A673 (cell line): ENCODE measurements around the gene DCTN5. TPM values are rescaled to one million over a fixed set of nuclear protein-coding genes. Genes with fewer than 3 reads are reported as not detected.

Source experiments
- BruUV-seq: library from RNA; stranded (reverse); fragments of 400-500 nt; replicated peaks from 2 replicates; lab custom pipeline; 2021; lab: Mats Ljungman, UMichigan
- CTCF ChIA-PET: fragments of 300-600 bp; sonication (Branson Sonifier 250); formaldehyde crosslinking; loops from one replicate; lab custom pipeline; 2022; ENCODE audit warnings: antibody characterized with exemption; lab: Charles Lee
- POLR2A ChIA-PET: fragments of 300-600 bp; sonication (Branson Sonifier 250); formaldehyde crosslinking; loops from one replicate; lab custom pipeline; 2022; ENCODE audit warnings: antibody characterized with exemption; ENCODE audit not compliant: low non-redundant PET; lab: Charles Lee
- DNase-seq: peaks from one replicate; pipeline ENCODE4 v3.0.0-alpha.2; 2015; ENCODE audit warnings: low spot score
- H3K27ac ChIP-seq: fragments of 200-600 bp; sonication (generic); 2 replicates; pipeline ENCODE4 v1.5.1; 2016; ENCODE audit warnings: mixed run types, low read depth, mild to moderate bottlenecking, mixed read lengths, antibody characterized with exemption, low read length; ENCODE audit not compliant: poor library complexity, severe bottlenecking
- H3K27me3 ChIP-seq: fragments of 200-600 bp; sonication (generic); replicated peaks from 2 replicates; pipeline ENCODE4 v1.6.1; 2017; ENCODE audit warnings: mixed run types, low read depth, mild to moderate bottlenecking, mixed read lengths, antibody characterized with exemption, low read length; ENCODE audit not compliant: insufficient read depth, poor library complexity
- H3K36me3 ChIP-seq: fragments of 200-600 bp; sonication (generic); 2 replicates; pipeline ENCODE4 v1.6.1; 2016; ENCODE audit warnings: mixed run types, mild to moderate bottlenecking, mixed read lengths, antibody characterized with exemption, low read length; ENCODE audit not compliant: insufficient read depth, poor library complexity, severe bottlenecking
- H3K4me1 ChIP-seq: fragments of 200-600 bp; sonication (generic); 2 replicates; pipeline ENCODE4 v1.6.1; 2017; ENCODE audit warnings: mixed run types, mild to moderate bottlenecking, mixed read lengths, antibody characterized with exemption, low read length; ENCODE audit not compliant: insufficient read depth, poor library complexity, severe bottlenecking
- H3K4me3 ChIP-seq: fragments of 200-600 bp; sonication (generic); 2 replicates; pipeline ENCODE4 v1.5.1; 2016; ENCODE audit warnings: low read depth, mixed run types, mild to moderate bottlenecking, mixed read lengths, low read length; ENCODE audit not compliant: poor library complexity, severe bottlenecking
- H3K9me3 ChIP-seq: fragments of 200-600 bp; sonication (generic); 2 replicates; pipeline ENCODE4 v1.6.1; 2016; ENCODE audit warnings: mixed run types, low read depth, mild to moderate bottlenecking, mixed read lengths, antibody characterized with exemption, low read length; ENCODE audit not compliant: poor library complexity, severe bottlenecking
- EZH2 ChIP-seq: fragments of 200-600 bp; sonication (generic); IDR thresholded peaks from 2 replicates; pipeline ENCODE4 v1.6.1; 2017; ENCODE audit warnings: borderline replicate concordance, low read depth, mild to moderate bottlenecking, mixed read lengths, antibody characterized with exemption, low read length; ENCODE audit not compliant: poor library complexity, severe bottlenecking
- intact Hi-C: fragments of 100-400 bp; cut with micrococcal nuclease; formaldehyde crosslinking; loops from one replicate; pipeline ENCODE4 v1.10.0; 2022; ENCODE audit not compliant: unreplicated experiment
- total RNA-seq: library from RNA; stranded (reverse); gene quantifications from 2 replicates; pipeline ENCODE4 v1.2.3, GENCODE V29; 2021
- TF ChIP-seq, protein P1 (sequence below): fragments of 300-800, 200-600 bp; sonication (generic); conservative IDR thresholded peaks from 2 replicates; pipeline ENCODE4 v1.5.1; 2017; ENCODE audit warnings: low read depth, mild to moderate bottlenecking, antibody characterized with exemption, low read length, moderate library complexity, mixed read lengths

DCTN5 gene
- total RNA-seq, 1 experiment from 2014 or later = 95.1 TPM

DNA sequence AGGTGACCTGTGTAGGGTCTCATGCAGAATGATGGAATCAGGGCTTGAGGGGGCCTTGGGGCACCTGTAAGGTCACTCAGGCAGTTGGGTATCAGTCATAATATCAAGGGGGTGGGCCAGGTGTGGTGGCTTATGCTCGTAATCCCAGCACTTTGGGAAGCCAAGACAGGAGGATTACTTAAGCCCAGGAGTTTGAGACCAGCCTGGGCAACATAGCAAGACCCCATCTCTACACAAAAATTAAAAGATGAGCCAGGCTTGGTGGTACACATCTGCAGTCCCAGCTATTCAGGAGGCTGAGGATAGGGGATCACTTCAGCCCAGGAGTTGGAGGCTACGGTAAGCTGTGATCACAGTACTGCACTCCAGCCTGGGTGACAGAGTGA is 64.2 kb downstream of the DCTN5 start:
- no TSS peak for BruUV-seq
- Histone ChIP-seq H3K27ac (no peak overlapping the region), H3K4me1 (no peaks in the 10 kb centered on the region), H3K27me3 (no peaks in the 10 kb centered on the region), H3K4me3 (no peak overlapping the region), H3K36me3 (no peaks in the 10 kb centered on the region), H3K9me3 (peaks cover 4% of the 10 kb centered on the region)
- intact Hi-C loops = no loop called here
- TF ChIP-seq, protein P1, sequence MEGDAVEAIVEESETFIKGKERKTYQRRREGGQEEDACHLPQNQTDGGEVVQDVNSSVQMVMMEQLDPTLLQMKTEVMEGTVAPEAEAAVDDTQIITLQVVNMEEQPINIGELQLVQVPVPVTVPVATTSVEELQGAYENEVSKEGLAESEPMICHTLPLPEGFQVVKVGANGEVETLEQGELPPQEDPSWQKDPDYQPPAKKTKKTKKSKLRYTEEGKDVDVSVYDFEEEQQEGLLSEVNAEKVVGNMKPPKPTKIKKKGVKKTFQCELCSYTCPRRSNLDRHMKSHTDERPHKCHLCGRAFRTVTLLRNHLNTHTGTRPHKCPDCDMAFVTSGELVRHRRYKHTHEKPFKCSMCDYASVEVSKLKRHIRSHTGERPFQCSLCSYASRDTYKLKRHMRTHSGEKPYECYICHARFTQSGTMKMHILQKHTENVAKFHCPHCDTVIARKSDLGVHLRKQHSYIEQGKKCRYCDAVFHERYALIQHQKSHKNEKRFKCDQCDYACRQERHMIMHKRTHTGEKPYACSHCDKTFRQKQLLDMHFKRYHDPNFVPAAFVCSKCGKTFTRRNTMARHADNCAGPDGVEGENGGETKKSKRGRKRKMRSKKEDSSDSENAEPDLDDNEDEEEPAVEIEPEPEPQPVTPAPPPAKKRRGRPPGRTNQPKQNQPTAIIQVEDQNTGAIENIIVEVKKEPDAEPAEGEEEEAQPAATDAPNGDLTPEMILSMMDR = no peak
- no peak for TF ChIP-seq EZH2
- ChIA-PET POLR2A (no interaction called here), CTCF (no interaction called here)
- DNase-seq = no peak

DNA sequence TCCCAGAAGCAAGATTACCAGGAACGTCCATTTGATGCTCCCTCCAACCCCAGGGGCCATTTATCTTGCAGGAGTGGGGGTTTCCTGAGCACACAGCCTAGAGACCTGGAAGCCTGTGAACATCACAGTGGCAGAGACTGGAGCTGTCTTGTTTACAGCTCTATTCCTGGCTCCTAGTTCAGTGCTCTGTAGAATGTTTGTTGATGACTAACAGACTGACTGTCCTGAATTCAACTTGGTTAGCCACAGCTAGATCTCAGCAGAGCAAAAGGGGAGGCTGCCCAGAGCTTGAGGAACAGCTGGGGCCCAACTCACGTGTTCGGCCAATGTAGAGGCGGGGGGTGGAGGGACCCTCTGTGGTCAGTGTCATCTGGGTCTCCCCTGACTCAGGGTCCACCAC is 65.2 kb downstream of the DCTN5 start:
- no TSS peak for BruUV-seq
- no peaks in the 10 kb centered on the region for H3K4me1 ChIP-seq
- ChIA-PET CTCF (no interaction called here), POLR2A (no interaction called here)
- intact Hi-C loops = no loop called here
- H3K27me3 ChIP-seq = no peaks in the 10 kb centered on the region
- no peak overlapping the region for H3K27ac ChIP-seq
- H3K36me3 ChIP-seq = no peaks in the 10 kb centered on the region
- TF ChIP-seq EZH2 = no peak
- TF ChIP-seq, protein P1 = no peak
- H3K4me3 ChIP-seq = no peak overlapping the region
- no peak for DNase-seq
- H3K9me3 ChIP-seq = peaks cover 4% of the 10 kb centered on the region

DNA sequence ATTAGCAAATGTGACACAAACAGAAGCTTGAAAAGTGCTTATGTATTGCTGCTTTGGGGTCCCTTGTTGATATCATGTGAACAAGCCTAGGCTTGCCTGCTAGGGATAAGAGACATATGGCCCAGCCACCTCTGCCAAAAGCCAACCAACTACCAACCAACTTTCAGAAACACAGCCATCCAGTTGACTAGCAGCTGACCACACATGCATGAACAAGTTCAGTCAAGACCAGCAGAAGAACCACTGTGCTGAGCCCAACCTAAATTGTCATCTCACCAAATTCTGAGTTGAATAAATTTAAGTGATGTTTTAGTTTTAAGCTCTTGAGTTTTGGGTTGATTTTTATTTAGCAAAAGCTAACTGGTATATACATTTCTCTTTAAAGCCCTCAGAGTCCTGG is 68.3 kb downstream of the DCTN5 start:
- no peak overlapping the region for H3K27ac ChIP-seq
- TF ChIP-seq, protein P1 = no peak
- no peaks in the 10 kb centered on the region for H3K4me1 ChIP-seq
- intact Hi-C loops = no loop called here
- no peak overlapping the region for H3K4me3 ChIP-seq
- POLR2A ChIA-PET = no interaction called here
- no peaks in the 10 kb centered on the region for H3K36me3 ChIP-seq
- BruUV-seq = no TSS peak
- no peak for DNase-seq
- peaks cover 4% of the 10 kb centered on the region for H3K9me3 ChIP-seq
- CTCF ChIA-PET = no interaction called here
- peaks cover 7% of the 10 kb centered on the region for H3K27me3 ChIP-seq
